CD14-positive monocyte (primary cell): ENCODE measurements around the gene CDCP2. TPM values are rescaled to one million over a fixed set of nuclear protein-coding genes. Genes with fewer than 3 reads are reported as not detected.
A peak's percentile ranks its signal among the peaks of the same experiment; 100 is the strongest.

Experiments
- DNase-seq, 3 donors: peaks; one replicate each; pipeline ENCODE4 v3.0.0-alpha.2; 2011 to 2022
- H2AFZ ChIP-seq: 2 replicates; pipeline ENCODE4 v1.6.0; 2012; ENCODE audit warnings: mild to moderate bottlenecking, low read depth, low read length, inconsistent platforms; ENCODE audit not compliant: insufficient read depth, poor library complexity, severe bottlenecking
- H3K27ac ChIP-seq, 2 donors: 1 replicate in 1 of 2; 2 replicates in 1 of 2; pipeline ENCODE4 v1.5.1; 2012 to 2013; ENCODE audit warnings: low read length in 2 of 2, control low read depth in 1 of 2, inconsistent platforms in 1 of 2, low read depth in 1 of 2, mild to moderate bottlenecking in 1 of 2
- H3K27me3 ChIP-seq, 2 donors: one replicate each; pipeline versions ENCODE4 v1.6.0 to v1.6.1; 2011 to 2013; ENCODE audit warnings: low read length in 2 of 2; ENCODE audit not compliant: control insufficient read depth in 2 of 2, insufficient read depth in 2 of 2
- H3K36me3 ChIP-seq, 2 donors: replicated peaks in 1 of 2; 1 replicate in 1 of 2; 2 replicates in 1 of 2; pipeline versions ENCODE4 v1.5.1 to v1.6.1; 2012 to 2013; ENCODE audit warnings: low read length in 2 of 2, control low read depth in 1 of 2, inconsistent platforms in 1 of 2, mild to moderate bottlenecking in 1 of 2; ENCODE audit not compliant: insufficient read depth in 2 of 2, control insufficient read depth in 1 of 2
- H3K4me1 ChIP-seq, 2 donors: 1 replicate in 1 of 2; 2 replicates in 1 of 2; pipeline versions ENCODE4 v1.5.1 to v1.6.1; 2012 to 2013; ENCODE audit warnings: low read length in 2 of 2, control low read depth in 1 of 2, inconsistent platforms in 1 of 2, mild to moderate bottlenecking in 1 of 2, moderate library complexity in 1 of 2; ENCODE audit not compliant: insufficient read depth in 2 of 2, control insufficient read depth in 1 of 2
- H3K4me2 ChIP-seq: replicated peaks from 2 replicates; pipeline ENCODE3; 2012; ENCODE audit warnings: low read length, moderate library complexity, mild to moderate bottlenecking; ENCODE audit not compliant: poor library complexity, severe bottlenecking; ENCODE audit errors: extremely low read depth
- H3K4me3 ChIP-seq, 3 experiments: fragments of 200-600 bp in 1 of 3; sonication (generic) in 1 of 3; replicated peaks in 1 of 3; 1 replicate in 2 of 3; 2 replicates in 1 of 3; pipeline ENCODE4 v1.5.1; 2011 to 2013; ENCODE audit warnings: low read length in 3 of 3, mild to moderate bottlenecking in 3 of 3, control low read depth in 2 of 3, low read depth in 2 of 3, inconsistent platforms in 1 of 3, moderate library complexity in 1 of 3
- H3K79me2 ChIP-seq: 2 replicates; pipeline ENCODE4 v1.6.0; 2012; ENCODE audit warnings: mild to moderate bottlenecking, control low read depth, inconsistent platforms, low read length, moderate library complexity; ENCODE audit not compliant: insufficient read depth
- H3K9ac ChIP-seq: 2 replicates; pipeline ENCODE4 v1.6.0; 2017; ENCODE audit warnings: low read length, mild to moderate bottlenecking; ENCODE audit not compliant: insufficient read depth, poor library complexity, severe bottlenecking
- H3K9me3 ChIP-seq, 2 donors: replicated peaks in 1 of 2; 1 replicate in 1 of 2; 2 replicates in 1 of 2; pipeline versions ENCODE4 v1.5.1 to v1.6.1; 2012 to 2013; ENCODE audit warnings: low read length in 2 of 2, control low read depth in 1 of 2; ENCODE audit not compliant: control insufficient read depth in 1 of 2, insufficient read depth in 1 of 2
- H4K20me1 ChIP-seq: 2 replicates; pipeline ENCODE4 v1.6.0; 2012; ENCODE audit warnings: mild to moderate bottlenecking, low read length, control low read depth, moderate library complexity; ENCODE audit not compliant: insufficient read depth
- H3K27ac Mint-ChIP-seq, 7 donors: one replicate each; pipeline ENCODE4 v1.8.0; 2020; ENCODE audit warnings: mild to moderate bottlenecking in 7 of 7, mixed read lengths in 7 of 7, moderate library complexity in 6 of 7, inconsistent platforms in 2 of 7
- H3K27me3 Mint-ChIP-seq, 3 donors: one replicate each; pipeline ENCODE4 v1.8.0; 2021 to 2022; ENCODE audit warnings: low read depth in 3 of 3, mild to moderate bottlenecking in 3 of 3, mixed read lengths in 3 of 3, moderate library complexity in 3 of 3, inconsistent platforms in 1 of 3
- H3K36me3 Mint-ChIP-seq, 2 donors: one replicate each; pipeline ENCODE4 v1.8.0; 2020; ENCODE audit warnings: mixed read lengths in 2 of 2, inconsistent platforms in 1 of 2, mild to moderate bottlenecking in 1 of 2
- H3K4me1 Mint-ChIP-seq: one replicate; pipeline ENCODE4 v1.8.0; 2020; ENCODE audit warnings: mild to moderate bottlenecking, mixed read lengths
- H3K4me3 Mint-ChIP-seq, 2 donors: one replicate each; pipeline ENCODE4 v1.8.0; 2020; ENCODE audit warnings: mild to moderate bottlenecking in 2 of 2, mixed read lengths in 2 of 2, moderate library complexity in 1 of 2
- H3K9me3 Mint-ChIP-seq, 7 donors: one replicate each; pipeline ENCODE4 v1.8.0; 2020 to 2022; ENCODE audit warnings: mixed read lengths in 7 of 7, mild to moderate bottlenecking in 6 of 7, moderate library complexity in 6 of 7, inconsistent platforms in 2 of 7
- WGBS: methylation state at CpG from one replicate; pipeline ENCODE4 v1.1.5; 2013; ENCODE audit warnings: missing lambda C conversion rate; ENCODE audit not compliant: insufficient coverage; 5-methylcytosine and 5-hydroxymethylcytosine counted together
- intact Hi-C, 2 donors: fragments of 100-400 bp; cut with micrococcal nuclease; formaldehyde crosslinking; loops; one replicate each; pipeline versions ENCODE4 v1.15.0 to v1.15.1; 2023
- polyA minus RNA-seq: library from RNA; depleted of rRNA, polyadenylated mRNA; stranded (reverse); fragments of >200 nt; gene quantifications from 2 replicates; pipeline ENCODE4 v1.2.3, GENCODE V29; 2012
- polyA plus RNA-seq, 3 donors: library from polyadenylated mRNA; depleted of rRNA in 1 of 3; unstranded in 2 of 3; stranded (reverse) in 1 of 3; fragments of 300-500 nt in 2 of 3; fragments of >200 nt in 1 of 3; fragmentation: Illumina TruSeq in 2 of 3; gene quantifications; 1 replicate in 2 of 3; 2 replicates in 1 of 3; pipeline ENCODE4 v1.2.3, GENCODE V29; 2012 to 2021
- total RNA-seq, 12 experiments: library from RNA in 1 of 12; stranded (reverse) in 1 of 12; fragments of 120-200 nt in 1 of 12; gene quantifications; one replicate each; pipeline ENCODE4 v1.2.4 and lab custom pipeline; 2013 to 2026; ENCODE audit warnings: mixed read lengths in 6 of 12, inconsistent platforms in 1 of 12
- TF ChIP-seq, protein P1 (sequence below): fragments of 200-600 bp; IDR thresholded peaks from one replicate; pipeline ENCODE4 v1.8.0; 2022; ENCODE audit warnings: antibody characterized with exemption, mild to moderate bottlenecking

CDCP2 gene
- not detected for total RNA-seq (2013)
- polyA plus RNA-seq (under 1 TPM in 1 of 3 donors, not detected in 2; 0.09 TPM), polyA minus RNA-seq (0.14 TPM in 1 of 2 replicates, not detected in the other), total RNA-seq (lab: John Stamatoyannopoulos, UW) (0 to 0.04 (median 0) reads per million in 11 experiments)

DNA sequence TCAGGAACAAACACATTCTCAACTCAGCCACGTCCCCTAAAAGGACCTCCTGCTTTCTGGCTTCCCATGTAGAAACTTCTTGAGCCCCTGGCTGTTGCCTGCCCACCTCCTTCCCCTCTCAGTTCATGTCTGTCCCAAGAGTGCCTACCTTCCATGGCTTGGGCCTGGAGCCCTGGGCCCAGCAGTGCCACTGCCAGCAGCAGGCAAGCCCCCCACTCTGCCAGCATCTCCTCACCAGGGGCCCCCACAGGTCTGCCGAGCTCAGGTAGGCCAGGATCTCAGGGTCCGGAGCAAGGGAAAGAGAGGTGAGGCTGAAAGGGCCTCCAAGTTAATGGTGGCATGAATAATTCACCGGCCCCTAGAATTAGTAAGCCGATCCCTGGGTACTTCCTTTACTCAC is at the start of gene CDCP2:
Gene CDCP2 (minus strand): TSS at position 305 of the 400 bp plus-strand sequence. CDS start 78 bp downstream, at position 227.
- H3K9me3 Mint-ChIP-seq: peaks cover 0 to 7% (median 0%) of the 10 kb centered on the region in 7 donors
- Histone ChIP-seq H3K36me3 (no peaks in the 10 kb centered on the region), H3K9ac (no peak within 1 kb of the TSS), H3K27me3 (no peaks in the 10 kb centered on the region), H3K4me1 (peaks cover 4% of the 10 kb centered on the region in 2 donors), H3K4me3 (no peak within 1 kb of the TSS), H3K79me2 (no peaks in the 10 kb centered on the region), H3K27ac (no peak within 1 kb of the TSS), H4K20me1 (no peaks in the 10 kb centered on the region), H2AFZ (peak within 1 kb of the TSS; percentile 37), H3K4me2 (no peak within 1 kb of the TSS), H3K9me3 (no peaks in the 10 kb centered on the region)
- WGBS: 78% methylated on average over 1 of the region's 5 CpGs
- TF ChIP-seq, protein P1, sequence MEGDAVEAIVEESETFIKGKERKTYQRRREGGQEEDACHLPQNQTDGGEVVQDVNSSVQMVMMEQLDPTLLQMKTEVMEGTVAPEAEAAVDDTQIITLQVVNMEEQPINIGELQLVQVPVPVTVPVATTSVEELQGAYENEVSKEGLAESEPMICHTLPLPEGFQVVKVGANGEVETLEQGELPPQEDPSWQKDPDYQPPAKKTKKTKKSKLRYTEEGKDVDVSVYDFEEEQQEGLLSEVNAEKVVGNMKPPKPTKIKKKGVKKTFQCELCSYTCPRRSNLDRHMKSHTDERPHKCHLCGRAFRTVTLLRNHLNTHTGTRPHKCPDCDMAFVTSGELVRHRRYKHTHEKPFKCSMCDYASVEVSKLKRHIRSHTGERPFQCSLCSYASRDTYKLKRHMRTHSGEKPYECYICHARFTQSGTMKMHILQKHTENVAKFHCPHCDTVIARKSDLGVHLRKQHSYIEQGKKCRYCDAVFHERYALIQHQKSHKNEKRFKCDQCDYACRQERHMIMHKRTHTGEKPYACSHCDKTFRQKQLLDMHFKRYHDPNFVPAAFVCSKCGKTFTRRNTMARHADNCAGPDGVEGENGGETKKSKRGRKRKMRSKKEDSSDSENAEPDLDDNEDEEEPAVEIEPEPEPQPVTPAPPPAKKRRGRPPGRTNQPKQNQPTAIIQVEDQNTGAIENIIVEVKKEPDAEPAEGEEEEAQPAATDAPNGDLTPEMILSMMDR: no peak
- intact Hi-C loops: no loop called here
- no peak within 1 kb of the TSS for H3K27ac Mint-ChIP-seq
- peaks cover 0 to 4% (median 3%) of the 10 kb centered on the region in 3 donors for H3K27me3 Mint-ChIP-seq
- H3K4me1 Mint-ChIP-seq: peaks cover 14% of the 10 kb centered on the region
- no peaks in the 10 kb centered on the region for H3K36me3 Mint-ChIP-seq
- DNase-seq: no peak
- no peak within 1 kb of the TSS for H3K4me3 Mint-ChIP-seq

DNA sequence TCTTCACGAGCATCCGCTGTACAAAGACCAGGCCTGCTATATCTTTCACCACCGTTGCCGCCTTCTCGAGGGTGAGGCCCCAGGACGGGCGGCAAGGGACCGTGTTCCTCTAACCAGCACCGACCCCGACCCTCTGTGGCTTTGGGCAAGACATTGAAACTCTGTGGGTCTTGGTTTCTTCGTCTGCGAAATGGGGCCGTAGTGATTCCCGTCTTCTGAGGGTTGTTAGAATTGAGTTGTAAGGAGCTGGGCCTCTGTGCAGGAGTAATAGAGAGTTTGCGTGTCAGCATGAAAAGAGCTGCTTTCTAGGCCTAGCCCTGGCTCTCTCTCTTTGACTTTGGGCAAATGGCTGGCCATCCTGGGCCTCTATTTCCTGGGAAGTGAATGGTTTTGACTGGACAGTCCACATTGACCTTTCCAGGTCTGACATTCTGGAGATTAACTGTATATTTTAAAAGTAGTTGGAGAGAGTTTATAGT is 47.8 kb upstream of the CDCP2 start:
- H3K9me3 Mint-ChIP-seq: peaks cover 0 to 2% (median 0%) of the 10 kb centered on the region in 7 donors
- peak overlapping the region; percentile 91 for H2AFZ ChIP-seq
- no peaks in the 10 kb centered on the region for H3K27me3 ChIP-seq
- no peak for DNase-seq
- TF ChIP-seq, protein P1: no peak
- no peaks in the 10 kb centered on the region for H3K9me3 ChIP-seq
- 9% methylated on average over 10 of the region's 15 CpGs for WGBS
- H3K27ac Mint-ChIP-seq: peak overlapping the region; percentile 78 to 93 (median 85)
- peaks cover 3% of the 10 kb centered on the region for H4K20me1 ChIP-seq
- H3K4me1 Mint-ChIP-seq: peaks cover 23% of the 10 kb centered on the region
- peak overlapping the region; percentile 83 to 97 (median 86) for H3K4me3 ChIP-seq
- H3K4me3 Mint-ChIP-seq: peak overlapping the region; percentile 90 to 94
- peaks cover 18 to 24% of the 10 kb centered on the region in 2 donors for H3K4me1 ChIP-seq
- H3K36me3 Mint-ChIP-seq: peaks cover 13 to 25% of the 10 kb centered on the region in 2 donors
- H3K9ac ChIP-seq: peak overlapping the region; percentile 92
- H3K27me3 Mint-ChIP-seq: no peaks in the 10 kb centered on the region
- H3K79me2 ChIP-seq: peaks cover 43% of the 10 kb centered on the region
- peak overlapping the region; percentile 81 for H3K4me2 ChIP-seq
- H3K27ac ChIP-seq: peak overlapping the region in 1 of 2 donors; percentile 86
- intact Hi-C loops: no loop called here
- H3K36me3 ChIP-seq: peaks cover 15 to 31% of the 10 kb centered on the region in 2 donors
